Muscle layer of colon (tissue), 2 donors: Measurements from ENCODE around the gene CHGA.

Source experiments
- H3K27ac ChIP-seq: one replicate; pipeline ENCODE4 v1.7.0; 2013; ENCODE audit warnings: low read depth, mild to moderate bottlenecking, low read length, moderate library complexity
- H3K27me3 ChIP-seq, 2 donors: one replicate each; pipeline ENCODE4 v1.7.0; 2013; ENCODE audit warnings: low read length in 2 of 2, mild to moderate bottlenecking in 2 of 2; ENCODE audit not compliant: insufficient read depth in 2 of 2, control insufficient read depth in 1 of 2
- H3K36me3 ChIP-seq: one replicate; pipeline ENCODE4 v1.7.0; 2013; ENCODE audit warnings: mild to moderate bottlenecking, low read length; ENCODE audit not compliant: insufficient read depth
- H3K4me1 ChIP-seq: one replicate; pipeline ENCODE4 v1.7.0; 2013; ENCODE audit warnings: mild to moderate bottlenecking, low read length; ENCODE audit not compliant: insufficient read depth
- H3K4me3 ChIP-seq, 2 donors: one replicate each; pipeline ENCODE4 v1.7.0; 2013; ENCODE audit warnings: low read length in 2 of 2, low read depth in 1 of 2, mild to moderate bottlenecking in 1 of 2, moderate library complexity in 1 of 2
- H3K9ac ChIP-seq: one replicate; pipeline ENCODE4 v1.7.0; 2013; ENCODE audit warnings: low read length
- H3K9me3 ChIP-seq: one replicate; pipeline ENCODE4 v1.7.0; 2013; ENCODE audit warnings: mild to moderate bottlenecking, low read length
- donor health status: abdominal sarcoma.
- donor health status: Adenocarcinoma of cecum.

CHGA gene

DNA sequence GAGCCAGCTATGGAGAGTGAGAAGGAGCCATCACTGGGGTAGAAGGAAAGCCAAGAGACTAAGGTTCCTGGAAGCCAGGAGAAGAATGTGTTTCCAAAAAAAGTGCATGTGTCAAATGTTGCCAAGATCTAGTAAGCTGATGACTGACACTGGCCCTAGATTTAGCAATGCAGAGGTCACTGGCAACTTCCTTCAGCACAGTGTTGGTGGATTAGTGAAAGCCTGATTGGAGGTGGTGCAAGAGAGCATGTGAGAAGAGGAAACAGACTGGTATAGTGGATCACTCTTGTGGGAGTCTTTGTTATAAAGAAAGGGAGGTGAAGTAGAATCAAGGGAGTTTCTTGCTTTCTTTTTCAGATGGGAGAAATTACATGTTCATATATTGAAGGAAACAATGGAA lies 34.1 kb upstream of the CHGA start:
- no peaks in the 10 kb centered on the region for H3K9me3 ChIP-seq
- no peaks in the 10 kb centered on the region for H3K4me1 ChIP-seq
- H3K4me3 ChIP-seq, result no peak overlapping the region
- H3K36me3 ChIP-seq, result no peaks in the 10 kb centered on the region
- H3K9ac ChIP-seq, result no peak overlapping the region
- no peaks in the 10 kb centered on the region for H3K27me3 ChIP-seq
- no peak overlapping the region for H3K27ac ChIP-seq

DNA sequence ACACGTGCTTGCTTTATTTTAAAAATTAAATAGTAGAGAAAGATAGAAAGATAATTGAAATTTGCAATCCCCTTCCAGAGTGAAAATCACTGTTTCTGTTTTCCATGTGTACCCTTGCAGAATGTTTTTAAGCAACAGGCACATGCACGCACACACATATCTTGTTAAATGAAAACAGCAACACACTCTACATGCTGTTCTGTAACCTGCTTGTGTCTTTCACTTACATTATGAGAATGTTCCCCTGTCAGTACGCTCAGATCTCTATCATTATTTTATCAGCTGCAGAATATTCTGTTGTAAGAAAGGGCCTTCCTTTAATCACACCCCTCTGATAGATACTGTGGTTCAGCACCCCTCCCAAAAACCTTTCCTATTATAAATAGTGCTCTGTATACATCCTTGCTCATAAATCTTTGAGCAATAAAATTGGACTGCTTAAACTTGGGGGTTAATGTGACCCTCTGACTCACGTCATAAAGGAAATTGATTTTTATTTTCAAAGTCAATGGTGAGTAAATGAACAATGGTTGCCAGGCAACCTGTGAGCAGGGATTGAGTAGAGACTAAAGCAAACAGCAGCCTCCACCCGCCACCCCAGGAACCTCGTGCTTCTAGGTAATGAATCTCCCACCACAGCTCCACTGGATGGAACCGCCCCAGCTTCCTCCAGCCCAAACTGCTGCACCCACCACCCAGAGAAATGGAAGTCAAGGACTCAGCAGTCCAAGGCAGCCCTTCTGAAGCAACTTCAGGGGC lies 31.9 kb upstream of the CHGA start:
- no peaks in the 10 kb centered on the region for H3K36me3 ChIP-seq
- H3K27ac ChIP-seq, result no peak overlapping the region
- no peaks in the 10 kb centered on the region for H3K4me1 ChIP-seq
- no peaks in the 10 kb centered on the region for H3K9me3 ChIP-seq
- no peaks in the 10 kb centered on the region for H3K27me3 ChIP-seq
- H3K9ac ChIP-seq, result no peak overlapping the region
- no peak overlapping the region for H3K4me3 ChIP-seq

DNA sequence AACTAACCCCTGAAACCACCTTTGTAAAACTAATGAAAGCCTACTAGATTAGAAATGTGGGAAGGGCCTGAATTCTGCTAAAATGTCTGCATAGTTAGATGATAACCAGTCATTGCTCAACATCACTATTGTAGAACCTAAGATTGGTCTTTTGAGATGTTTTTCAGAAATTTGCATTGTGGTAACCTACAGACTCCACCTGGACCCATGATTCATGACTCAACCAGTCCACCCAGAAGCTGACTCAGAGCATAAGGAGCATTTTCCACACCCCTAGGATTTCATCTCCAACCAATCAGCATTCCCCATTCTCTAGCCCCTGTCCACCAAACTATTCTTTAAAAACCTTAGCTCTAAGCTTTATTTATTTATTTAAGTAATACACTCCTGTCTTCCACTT lies 30.4 kb upstream of the CHGA start:
- H3K9me3 ChIP-seq, result no peaks in the 10 kb centered on the region
- no peaks in the 10 kb centered on the region for H3K4me1 ChIP-seq
- no peak overlapping the region for H3K4me3 ChIP-seq
- no peak overlapping the region for H3K9ac ChIP-seq
- no peaks in the 10 kb centered on the region for H3K36me3 ChIP-seq
- H3K27ac ChIP-seq, result no peak overlapping the region
- H3K27me3 ChIP-seq, result no peaks in the 10 kb centered on the region

DNA sequence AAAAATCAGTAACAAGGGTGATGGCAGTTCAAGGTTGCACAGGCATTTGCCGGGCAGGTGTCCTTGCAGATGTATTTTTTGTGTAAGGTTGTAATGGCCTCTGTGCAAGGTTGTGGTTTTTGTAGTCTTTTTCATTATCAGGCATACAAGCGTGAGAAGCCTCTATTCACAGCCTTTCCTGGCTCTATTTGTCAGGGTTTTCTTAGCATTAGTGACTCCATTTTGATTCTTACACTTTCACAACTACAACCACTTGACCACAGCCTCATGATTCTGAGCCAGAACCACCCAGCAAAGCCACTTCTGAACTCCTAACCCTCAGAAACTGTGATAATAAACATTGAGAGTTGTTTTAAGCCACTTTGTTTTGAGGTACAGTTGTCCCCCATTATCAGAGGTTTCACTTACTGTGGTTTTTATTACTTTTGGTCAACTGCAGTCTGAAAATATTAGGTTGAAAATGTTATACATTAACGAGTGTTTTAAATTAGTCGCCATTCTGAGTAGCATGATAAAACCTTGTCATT lies 27.5 kb upstream of the CHGA start:
- Histone ChIP-seq H3K9ac (no peak overlapping the region), H3K36me3 (no peaks in the 10 kb centered on the region), H3K27me3 (peaks cover 0 to 5% of the 10 kb centered on the region in 2 donors), H3K4me3 (no peak overlapping the region), H3K9me3 (no peaks in the 10 kb centered on the region), H3K27ac (no peak overlapping the region), H3K4me1 (no peaks in the 10 kb centered on the region)

DNA sequence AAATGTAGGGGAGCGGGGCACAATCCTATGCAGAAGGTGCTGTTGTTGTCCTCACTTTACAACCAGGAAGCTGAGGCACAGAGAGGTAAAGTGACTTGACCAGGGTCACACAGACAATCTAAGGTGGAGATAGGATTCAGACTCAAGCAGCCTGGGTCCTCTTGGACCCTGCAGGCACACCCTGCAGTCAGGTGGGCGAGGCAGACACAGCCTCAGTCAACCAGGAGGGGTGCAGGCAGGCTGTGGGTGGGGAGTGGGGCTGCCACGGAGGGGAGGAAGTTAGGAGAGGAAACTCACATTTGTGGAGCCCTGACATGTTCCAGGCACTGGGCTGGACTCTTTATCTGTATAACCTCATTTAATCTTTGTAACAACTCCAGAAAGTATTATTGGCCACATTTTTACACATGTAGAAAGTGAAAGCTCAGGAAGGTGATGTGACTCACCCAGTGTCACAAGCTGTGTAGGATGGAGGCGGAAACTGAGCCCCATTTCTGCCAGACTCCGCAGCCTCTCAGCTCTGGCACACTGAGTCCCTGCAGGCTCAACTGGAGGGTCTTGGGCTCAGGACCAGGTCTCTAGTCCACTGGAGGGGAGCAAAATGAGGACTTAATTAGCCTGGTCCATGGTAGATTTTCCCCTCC lies 24.9 kb upstream of the CHGA start:
- Histone ChIP-seq H3K4me1 (no peaks in the 10 kb centered on the region), H3K27ac (no peak overlapping the region), H3K27me3 (peaks cover 0 to 10% of the 10 kb centered on the region in 2 donors), H3K9ac (no peak overlapping the region), H3K36me3 (no peaks in the 10 kb centered on the region), H3K9me3 (no peaks in the 10 kb centered on the region), H3K4me3 (no peak overlapping the region)

DNA sequence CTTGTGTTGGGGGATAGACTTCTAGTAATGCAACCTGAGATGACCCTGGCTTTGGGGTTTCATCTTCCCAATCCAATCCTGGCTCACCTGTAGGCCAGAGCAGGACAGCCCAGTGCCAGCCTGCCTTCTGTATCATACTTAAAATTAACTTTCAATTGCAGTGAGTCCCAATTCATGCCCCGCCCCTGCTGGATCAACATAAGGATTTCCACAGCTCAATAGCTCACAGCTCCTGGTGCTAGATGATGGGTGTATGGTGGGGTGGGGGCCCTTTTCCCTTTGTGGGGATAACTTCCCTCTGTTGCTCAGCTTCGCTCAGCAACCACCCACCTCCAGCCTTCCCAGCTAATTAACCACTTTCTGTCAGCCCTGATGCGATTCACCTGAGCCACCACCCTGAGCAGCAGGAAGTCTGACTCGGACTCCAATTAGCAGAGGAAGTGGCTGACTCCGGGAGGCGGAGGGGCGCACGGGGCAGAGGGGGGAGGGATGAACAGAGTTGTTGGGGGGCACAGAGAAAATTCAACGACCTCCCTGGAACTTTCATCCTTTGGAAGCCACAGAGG lies 24.3 kb upstream of the CHGA start:
- Histone ChIP-seq H3K4me3 (no peak overlapping the region), H3K4me1 (no peaks in the 10 kb centered on the region), H3K36me3 (no peaks in the 10 kb centered on the region), H3K27ac (no peak overlapping the region), H3K27me3 (peaks cover 0 to 10% of the 10 kb centered on the region in 2 donors), H3K9me3 (no peaks in the 10 kb centered on the region), H3K9ac (no peak overlapping the region)

DNA sequence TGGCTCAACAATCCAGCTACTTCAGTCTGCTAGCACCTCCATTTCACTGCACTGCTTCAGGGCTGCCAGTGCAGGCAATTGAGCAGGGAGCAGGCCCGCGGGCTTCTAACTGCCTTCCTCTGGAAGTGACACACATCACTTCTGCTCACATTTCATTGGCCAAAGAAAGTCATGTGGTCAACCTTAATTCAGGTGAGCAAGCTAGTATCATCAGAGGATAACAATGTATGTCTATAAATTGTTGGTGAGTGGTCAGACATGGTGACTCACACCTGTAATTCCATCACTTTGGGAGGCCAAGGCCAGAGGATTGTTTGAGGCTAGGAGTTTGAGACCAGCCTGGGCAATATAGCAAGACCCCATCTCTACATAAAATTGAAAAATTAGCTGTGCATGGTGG lies 22.3 kb upstream of the CHGA start:
- Histone ChIP-seq H3K27ac (no peak overlapping the region), H3K27me3 (peaks cover 0 to 10% of the 10 kb centered on the region in 2 donors), H3K36me3 (no peaks in the 10 kb centered on the region), H3K4me1 (no peaks in the 10 kb centered on the region), H3K9me3 (no peaks in the 10 kb centered on the region), H3K4me3 (no peak overlapping the region), H3K9ac (no peak overlapping the region)

DNA sequence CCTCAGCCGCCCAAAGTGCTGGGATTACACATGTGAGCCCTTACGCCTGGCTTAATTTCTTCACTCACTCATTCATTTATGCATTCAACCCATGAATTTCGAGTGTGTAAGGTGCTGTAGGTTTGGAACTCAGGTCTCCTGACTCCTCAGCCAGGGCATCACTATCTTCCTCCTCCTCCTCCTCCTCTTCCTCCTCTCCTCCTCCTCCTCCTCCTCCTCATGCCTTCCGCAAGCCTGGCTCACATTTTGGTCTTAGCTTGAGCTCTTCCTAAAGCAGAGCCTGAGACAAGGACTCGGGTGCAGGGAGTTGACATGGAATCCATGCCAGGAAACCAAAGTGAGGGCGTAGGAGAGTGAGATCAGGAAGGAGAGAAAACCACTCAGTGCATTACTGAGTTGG lies 20.8 kb upstream of the CHGA start:
- H3K9ac ChIP-seq, result no peak overlapping the region
- H3K36me3 ChIP-seq, result no peaks in the 10 kb centered on the region
- H3K27me3 ChIP-seq, result peaks cover 0 to 10% of the 10 kb centered on the region in 2 donors
- no peaks in the 10 kb centered on the region for H3K4me1 ChIP-seq
- H3K4me3 ChIP-seq, result no peak overlapping the region
- H3K27ac ChIP-seq, result no peak overlapping the region
- no peaks in the 10 kb centered on the region for H3K9me3 ChIP-seq

DNA sequence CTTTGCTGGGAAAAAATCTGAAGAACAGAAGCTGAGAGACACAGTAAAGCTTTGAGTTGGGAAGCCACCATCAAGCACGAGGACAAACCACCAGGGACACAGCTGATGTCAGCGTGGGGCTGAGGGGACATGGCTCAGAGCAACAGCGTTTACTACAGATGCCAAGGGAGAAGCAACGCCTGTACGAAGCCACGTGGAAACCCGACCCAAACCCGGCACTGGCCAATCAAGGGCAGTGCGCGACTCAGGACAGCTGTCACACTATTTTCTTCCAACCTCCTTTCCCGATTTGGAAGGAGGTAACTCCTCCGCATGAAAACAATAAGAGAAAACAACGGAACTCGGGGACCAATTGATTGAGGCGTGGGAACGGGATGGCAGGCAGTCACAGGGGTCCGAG lies 20.2 kb upstream of the CHGA start:
- Histone ChIP-seq H3K4me3 (no peak overlapping the region), H3K27ac (no peak overlapping the region), H3K4me1 (no peaks in the 10 kb centered on the region), H3K36me3 (no peaks in the 10 kb centered on the region), H3K27me3 (peaks cover 0 to 10% of the 10 kb centered on the region in 2 donors), H3K9me3 (no peaks in the 10 kb centered on the region), H3K9ac (no peak overlapping the region)

DNA sequence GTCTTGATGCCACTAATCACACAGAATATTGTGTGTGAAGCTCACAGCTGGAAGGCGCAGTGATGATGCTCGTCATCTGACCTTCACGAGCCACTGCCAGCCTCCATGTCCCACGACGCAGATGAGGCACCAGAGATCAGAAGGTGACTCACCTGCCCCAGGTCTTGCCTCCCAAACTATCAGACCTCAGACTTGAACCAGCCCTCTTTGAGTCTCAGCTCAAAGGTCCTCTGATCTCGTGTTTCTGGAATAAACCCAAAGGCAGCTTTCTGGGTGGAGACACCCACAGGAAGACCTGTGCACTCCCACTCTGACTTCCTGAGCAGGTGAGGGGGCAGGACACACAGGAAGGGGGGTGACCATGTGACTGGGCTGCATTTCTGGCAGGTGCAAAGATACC lies 19.6 kb upstream of the CHGA start:
- no peak overlapping the region for H3K9ac ChIP-seq
- H3K9me3 ChIP-seq, result no peaks in the 10 kb centered on the region
- no peak overlapping the region for H3K27ac ChIP-seq
- no peak overlapping the region for H3K4me3 ChIP-seq
- no peaks in the 10 kb centered on the region for H3K36me3 ChIP-seq
- peaks cover 0 to 9% of the 10 kb centered on the region in 2 donors for H3K27me3 ChIP-seq
- H3K4me1 ChIP-seq, result no peaks in the 10 kb centered on the region

DNA sequence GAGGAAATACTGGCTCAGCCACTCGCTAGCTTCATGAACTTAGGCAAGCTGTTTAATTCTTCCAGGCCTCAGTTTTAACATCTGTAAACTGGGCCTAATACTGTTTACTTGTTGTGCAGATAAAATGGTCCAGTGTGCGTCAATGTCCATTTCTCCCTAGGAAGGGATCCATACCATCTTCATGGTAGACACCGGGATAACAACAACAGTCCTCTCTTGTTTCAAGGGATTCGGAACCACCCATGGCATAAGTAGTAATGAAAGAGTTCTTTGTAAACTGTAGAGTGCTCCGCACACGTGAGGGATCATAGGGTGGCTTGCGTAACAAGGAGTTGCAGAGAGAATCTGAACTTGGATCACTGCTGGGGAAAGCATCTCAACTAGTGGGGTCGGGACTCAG lies 17.3 kb upstream of the CHGA start:
- peaks cover 0 to 5% of the 10 kb centered on the region in 2 donors for H3K27me3 ChIP-seq
- H3K27ac ChIP-seq, result no peak overlapping the region
- no peaks in the 10 kb centered on the region for H3K4me1 ChIP-seq
- no peaks in the 10 kb centered on the region for H3K9me3 ChIP-seq
- H3K4me3 ChIP-seq, result no peak overlapping the region
- no peaks in the 10 kb centered on the region for H3K36me3 ChIP-seq
- no peak overlapping the region for H3K9ac ChIP-seq
